ENCODE results near the gene MMAB. TPM values are rescaled to one million over a fixed set of nuclear protein-coding genes. Genes with fewer than 3 reads are reported as not detected.
A peak's percentile ranks its signal among the peaks of the same experiment; 100 is the strongest.

MMAB gene
- total and polyA plus RNA-seq, 7 donors: 12.2 to 79.6 (median 28.9) TPM

DNA sequence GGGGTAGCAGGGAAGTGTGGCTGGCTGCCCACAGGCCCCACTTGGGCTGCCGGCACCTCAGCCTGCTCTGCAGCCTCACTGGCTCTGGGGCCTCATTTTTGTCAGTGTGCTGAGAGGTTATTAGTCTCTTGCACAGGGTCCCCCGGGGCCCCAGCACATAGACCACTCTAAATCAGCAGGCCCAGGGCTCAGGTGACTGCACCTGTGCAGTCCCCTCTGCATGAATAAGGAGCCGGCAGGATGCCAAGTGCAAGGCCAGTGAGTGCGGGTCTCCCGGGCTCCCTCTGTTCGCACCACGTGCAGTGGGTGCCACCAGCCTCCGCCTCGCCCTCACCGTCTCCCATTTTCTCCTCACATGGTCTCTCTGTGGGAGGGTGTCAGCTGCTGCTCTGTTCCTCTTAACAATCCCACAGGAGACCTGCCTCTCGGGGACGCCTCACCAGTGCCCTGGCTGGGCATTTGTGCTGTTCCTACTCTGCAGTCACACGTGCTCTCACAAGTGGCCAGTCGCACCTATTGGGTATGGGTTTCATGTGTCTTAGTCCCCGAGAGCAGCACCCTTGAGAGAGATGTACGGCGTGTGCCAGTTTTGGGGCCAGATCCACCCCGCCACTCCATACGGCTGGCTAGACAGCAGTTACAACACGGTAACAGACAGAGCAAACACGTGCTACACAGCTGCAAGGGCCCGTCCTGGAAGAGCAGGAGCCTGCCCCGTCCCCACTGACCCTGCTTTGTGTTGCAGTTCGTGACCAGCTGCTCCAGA, 40.4 kb downstream of the MMAB start:
- Histone ChIP-seq H3K4me3 (no peak overlapping the region), H3K27ac (no peak overlapping the region), H3K9me3 (no peaks in the 10 kb centered on the region), H3K36me3 (peaks cover 22 to 91% (median 50%) of the 10 kb centered on the region in 4 donors), H3K4me1 (peaks cover 0 to 9% (median 2%) of the 10 kb centered on the region in 4 donors), H3K27me3 (no peaks in the 10 kb centered on the region)
- intact Hi-C loops (cut with DNase I): no loop called here
- no peak for DNase-seq
- TF ChIP-seq, protein P1, sequence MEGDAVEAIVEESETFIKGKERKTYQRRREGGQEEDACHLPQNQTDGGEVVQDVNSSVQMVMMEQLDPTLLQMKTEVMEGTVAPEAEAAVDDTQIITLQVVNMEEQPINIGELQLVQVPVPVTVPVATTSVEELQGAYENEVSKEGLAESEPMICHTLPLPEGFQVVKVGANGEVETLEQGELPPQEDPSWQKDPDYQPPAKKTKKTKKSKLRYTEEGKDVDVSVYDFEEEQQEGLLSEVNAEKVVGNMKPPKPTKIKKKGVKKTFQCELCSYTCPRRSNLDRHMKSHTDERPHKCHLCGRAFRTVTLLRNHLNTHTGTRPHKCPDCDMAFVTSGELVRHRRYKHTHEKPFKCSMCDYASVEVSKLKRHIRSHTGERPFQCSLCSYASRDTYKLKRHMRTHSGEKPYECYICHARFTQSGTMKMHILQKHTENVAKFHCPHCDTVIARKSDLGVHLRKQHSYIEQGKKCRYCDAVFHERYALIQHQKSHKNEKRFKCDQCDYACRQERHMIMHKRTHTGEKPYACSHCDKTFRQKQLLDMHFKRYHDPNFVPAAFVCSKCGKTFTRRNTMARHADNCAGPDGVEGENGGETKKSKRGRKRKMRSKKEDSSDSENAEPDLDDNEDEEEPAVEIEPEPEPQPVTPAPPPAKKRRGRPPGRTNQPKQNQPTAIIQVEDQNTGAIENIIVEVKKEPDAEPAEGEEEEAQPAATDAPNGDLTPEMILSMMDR (IDR thresholded peaks at IDR 0.05): no peak
- no peak for TF ChIP-seq EP300 (IDR thresholded peaks at IDR 0.05)
- TF ChIP-seq POLR2AphosphoS5 (IDR thresholded peaks at IDR 0.05): no peak
- TF ChIP-seq POLR2A (IDR thresholded peaks at IDR 0.05): no peak
- 90 to 93% methylated on average over 24 of the region's 24 CpGs for WGBS, 2 donors

- Histone ChIP-seq H3K4me1 (peaks cover 0 to 9% (median 2%) of the 10 kb centered on the region in 4 donors), H3K9me3 (no peaks in the 10 kb centered on the region), H3K27ac (no peak overlapping the region), H3K27me3 (no peaks in the 10 kb centered on the region), H3K36me3 (peaks cover 22 to 95% (median 61%) of the 10 kb centered on the region in 4 donors), H3K4me3 (no peak overlapping the region)
- DNase-seq: no peak
- whole genome bisulfite sequencing, 2 donors: 77 to 82% methylated on average over 2 of the region's 2 CpGs
- intact Hi-C loops (cut with DNase I): no loop called here
- TF ChIP-seq, protein P1 (IDR thresholded peaks at IDR 0.05): no peak
- TF ChIP-seq EP300 (IDR thresholded peaks at IDR 0.05) (no peak), POLR2AphosphoS5 (IDR thresholded peaks at IDR 0.05) (no peak), POLR2A (IDR thresholded peaks at IDR 0.05) (no peak)
Observed at GRCh38 chr12:109531411-109531810, 41.9 kb downstream of the MMAB start.

- H3K4me3 ChIP-seq: no peak overlapping the region
- peak overlapping the region in 2 of 4 donors; percentile 29 to 45 for H3K27ac ChIP-seq
- DNase-seq: no peak
- TF ChIP-seq EP300 (IDR thresholded peaks at IDR 0.05) (no peak), POLR2AphosphoS5 (IDR thresholded peaks at IDR 0.05) (no peak), POLR2A (IDR thresholded peaks at IDR 0.05) (no peak)
- TF ChIP-seq, protein P1 (IDR thresholded peaks at IDR 0.05): no peak
- peaks cover 0 to 9% (median 2%) of the 10 kb centered on the region in 4 donors for H3K4me1 ChIP-seq
- 83 to 84% methylated on average over 19 of the region's 19 CpGs for WGBS, 2 donors
- peaks cover 25 to 95% (median 62%) of the 10 kb centered on the region in 4 donors for H3K36me3 ChIP-seq
- intact Hi-C loops (cut with DNase I): no loop called here
- H3K27me3 ChIP-seq: no peaks in the 10 kb centered on the region
- H3K9me3 ChIP-seq: no peaks in the 10 kb centered on the region
Observed at GRCh38 chr12:109529691-109530640, 43.3 kb downstream of the MMAB start.

DNA sequence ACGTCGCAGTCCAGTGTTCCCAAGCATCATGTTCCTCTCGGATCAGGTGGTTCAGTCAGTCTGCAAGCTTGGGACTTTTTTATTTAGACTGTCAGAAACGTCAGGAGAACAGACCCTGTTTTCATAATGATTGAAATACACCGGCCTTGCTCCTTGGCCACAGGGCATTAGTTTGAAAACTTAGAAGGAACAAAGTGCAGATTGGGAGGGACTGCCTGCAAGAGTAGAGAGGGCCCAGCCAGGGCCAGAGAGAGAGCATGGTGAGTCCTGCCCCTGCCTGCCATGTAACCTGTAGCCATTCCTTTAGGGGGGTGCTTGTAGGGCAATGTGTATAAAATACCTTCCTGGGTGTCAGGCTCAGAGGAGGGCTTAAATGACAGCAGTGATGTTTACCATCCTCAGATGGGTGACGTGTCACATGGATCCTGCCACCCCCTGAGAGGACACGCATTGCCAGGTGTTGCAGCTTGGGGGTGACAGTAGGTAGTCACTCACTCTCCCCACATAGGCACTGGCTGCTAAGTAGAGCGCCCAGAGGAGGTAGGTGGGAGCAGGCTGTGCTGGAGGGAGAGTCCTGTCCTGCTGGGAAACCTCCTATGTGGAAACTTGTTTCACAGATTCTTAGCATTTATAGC, 45.7 kb downstream of the MMAB start:
- TF ChIP-seq EP300 (IDR thresholded peaks at IDR 0.05) (no peak), POLR2AphosphoS5 (IDR thresholded peaks at IDR 0.05) (no peak), POLR2A (IDR thresholded peaks at IDR 0.05) (no peak)
- TF ChIP-seq, protein P1 (IDR thresholded peaks at IDR 0.05): no peak
- Histone ChIP-seq H3K27ac (no peak overlapping the region), H3K9me3 (no peaks in the 10 kb centered on the region), H3K27me3 (no peaks in the 10 kb centered on the region), H3K4me1 (peaks cover 0 to 9% (median 4%) of the 10 kb centered on the region in 4 donors), H3K4me3 (no peak overlapping the region), H3K36me3 (peaks cover 30 to 95% (median 60%) of the 10 kb centered on the region in 4 donors)
- 88 to 92% methylated on average over 8 of the region's 8 CpGs for WGBS, 2 donors
- DNase-seq: no peak
- intact Hi-C loops (cut with DNase I): no loop called here
